NCI-H2227 treated with DMSO at 0.1 percent for 48 hours (cell line): Measurements from ENCODE around the gene BRD9.

Experiments
- DNase-seq: peaks from one replicate; lab custom pipeline; 2025; lab: John Stamatoyannopoulos, UW

Gene BRD9

GRCh38 chr5:878125-878524 is 14.5 kb downstream of the BRD9 start:
- no peak for DNase-seq

DNA sequence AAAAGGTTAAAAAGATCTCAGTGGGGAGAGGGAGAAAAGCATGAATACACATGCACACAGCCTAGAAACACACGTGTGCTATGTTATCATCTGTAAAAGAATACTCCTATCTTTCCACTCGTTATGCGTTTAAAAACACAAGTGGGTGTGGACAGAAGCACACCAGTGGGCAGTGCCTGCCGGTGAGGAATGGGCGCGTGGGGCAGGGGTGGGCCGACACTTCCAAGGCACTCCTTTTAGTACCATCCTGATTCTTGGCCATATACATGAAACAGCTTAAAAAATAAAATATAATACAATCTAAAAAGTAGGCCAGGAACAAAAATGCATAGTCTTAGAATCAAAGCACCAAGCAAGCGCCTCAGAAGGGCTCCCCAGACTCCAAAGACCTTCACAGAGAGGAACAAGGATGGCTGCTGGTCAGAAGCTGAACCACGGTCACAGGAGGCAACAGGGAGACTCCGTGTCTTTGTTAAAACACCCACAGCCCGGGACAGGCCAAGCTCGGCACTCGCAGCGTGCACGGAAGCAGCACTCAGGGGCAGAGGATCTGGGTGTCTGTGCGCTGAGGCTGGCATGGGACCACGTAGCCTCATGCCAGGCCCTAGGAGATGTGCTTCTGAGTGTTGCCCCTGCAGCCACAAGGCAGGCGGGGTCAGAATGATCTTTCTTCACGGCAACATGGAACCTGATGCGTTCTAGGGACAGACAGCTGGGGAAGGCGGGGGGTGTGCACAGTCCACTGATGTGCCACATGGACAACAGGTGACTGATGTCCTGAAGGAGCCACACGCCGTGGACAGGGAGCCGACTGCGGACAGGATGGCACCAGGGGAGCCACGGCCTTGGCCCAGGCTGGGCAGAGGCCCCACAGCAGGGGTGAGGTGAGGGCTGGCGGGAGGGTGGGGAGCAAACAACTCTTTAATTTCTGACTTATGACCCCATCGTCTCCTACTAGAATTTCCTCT is 15.9 kb downstream of the BRD9 start:
- no peak for DNase-seq

DNA sequence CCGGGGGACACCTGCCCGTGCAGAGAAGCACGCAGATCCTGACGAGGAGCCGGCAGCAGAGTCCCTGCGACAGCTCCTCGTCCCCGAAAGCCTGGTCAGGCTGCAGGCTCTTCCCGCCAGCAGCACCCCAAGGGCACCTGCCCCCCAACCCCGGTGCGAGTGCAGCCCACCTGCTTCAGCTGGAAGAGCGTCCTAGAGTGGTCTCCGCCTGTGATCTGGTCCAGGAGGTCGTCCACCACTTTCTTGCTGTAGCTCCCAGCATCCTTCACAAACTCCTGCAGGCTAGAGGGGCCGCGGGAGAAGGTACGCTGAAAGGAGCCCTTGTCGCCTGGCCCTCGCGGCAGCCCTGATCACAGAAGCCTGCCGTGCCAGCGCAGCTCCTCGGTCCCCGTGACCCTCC is 16.7 kb downstream of the BRD9 start:
- no peak for DNase-seq

GRCh38 chr5:873328-873727 is 19.3 kb downstream of the BRD9 start:
- DNase-seq: no peak

DNA sequence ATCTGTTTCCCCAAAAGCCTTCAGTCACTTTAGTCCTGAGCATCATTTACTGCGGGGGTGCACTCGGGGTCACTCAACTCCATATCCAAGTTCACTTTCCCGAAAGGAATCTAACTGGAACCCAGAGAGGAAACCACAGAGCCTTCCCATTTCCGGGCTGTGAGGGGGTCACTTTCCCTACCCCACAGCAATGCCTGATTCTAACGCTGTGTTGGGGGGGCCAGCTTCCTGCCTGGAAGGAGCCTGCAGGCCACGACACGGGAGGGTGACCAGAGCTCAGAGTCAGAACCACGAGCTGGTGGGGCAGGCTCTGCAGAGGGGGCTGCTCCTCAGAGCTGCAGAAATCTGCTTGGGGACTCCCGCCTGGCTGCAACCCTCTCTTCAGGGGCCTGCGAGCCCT is 20.3 kb downstream of the BRD9 start:
- DNase-seq: no peak

DNA sequence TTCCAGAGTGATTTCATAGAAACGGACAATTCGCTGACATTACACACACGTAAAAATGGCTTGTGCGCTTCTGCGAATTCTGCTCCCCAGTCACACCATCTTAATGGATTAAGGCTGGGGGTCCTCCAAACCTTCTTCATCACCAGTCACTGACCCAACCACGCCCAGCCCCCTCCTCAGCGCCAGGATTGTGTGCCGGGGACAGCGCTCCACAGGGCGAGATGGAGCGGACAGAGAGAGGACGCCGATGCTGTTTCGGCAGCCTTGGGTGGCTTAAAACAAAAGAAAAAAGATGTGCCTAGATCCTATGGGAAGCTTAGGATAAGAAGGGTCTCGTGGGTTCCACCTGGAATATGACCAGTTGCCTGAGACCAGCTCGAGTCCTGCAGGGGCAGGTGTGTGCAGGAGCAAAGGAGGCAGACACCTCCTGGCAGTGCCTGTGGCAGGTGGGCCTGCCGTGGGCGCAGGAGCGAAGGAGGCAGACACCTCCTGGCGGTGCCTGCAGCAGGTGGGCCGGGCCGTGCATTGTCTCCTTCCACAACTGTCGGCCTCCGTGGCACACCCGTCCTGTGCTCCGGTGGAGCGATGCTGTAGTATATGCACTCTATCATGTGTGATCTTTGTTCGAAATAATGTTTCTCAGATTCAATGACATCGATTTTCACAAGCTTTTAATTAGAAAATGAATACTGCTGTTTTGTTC is 20.9 kb downstream of the BRD9 start:
- no peak for DNase-seq

DNA sequence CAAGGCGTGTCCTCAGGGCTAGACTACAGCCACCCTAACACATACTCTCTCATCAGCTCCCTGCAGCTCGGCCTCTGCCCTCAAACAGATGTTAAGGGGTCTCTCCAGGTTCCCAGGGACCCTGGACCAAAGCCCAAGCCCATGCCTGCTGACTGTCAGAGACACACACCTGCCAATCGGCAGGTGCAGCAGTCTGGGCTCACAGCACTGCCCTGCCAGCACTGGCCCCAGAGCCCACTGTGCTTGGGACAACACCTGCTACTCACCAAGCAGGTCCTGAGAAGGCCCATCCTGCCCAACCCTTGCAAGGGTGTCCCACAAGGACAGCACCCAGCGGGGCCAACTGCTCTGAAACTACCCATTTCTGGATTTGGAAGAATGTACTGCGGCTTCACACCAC is 21.6 kb downstream of the BRD9 start:
- DNase-seq: no peak

DNA sequence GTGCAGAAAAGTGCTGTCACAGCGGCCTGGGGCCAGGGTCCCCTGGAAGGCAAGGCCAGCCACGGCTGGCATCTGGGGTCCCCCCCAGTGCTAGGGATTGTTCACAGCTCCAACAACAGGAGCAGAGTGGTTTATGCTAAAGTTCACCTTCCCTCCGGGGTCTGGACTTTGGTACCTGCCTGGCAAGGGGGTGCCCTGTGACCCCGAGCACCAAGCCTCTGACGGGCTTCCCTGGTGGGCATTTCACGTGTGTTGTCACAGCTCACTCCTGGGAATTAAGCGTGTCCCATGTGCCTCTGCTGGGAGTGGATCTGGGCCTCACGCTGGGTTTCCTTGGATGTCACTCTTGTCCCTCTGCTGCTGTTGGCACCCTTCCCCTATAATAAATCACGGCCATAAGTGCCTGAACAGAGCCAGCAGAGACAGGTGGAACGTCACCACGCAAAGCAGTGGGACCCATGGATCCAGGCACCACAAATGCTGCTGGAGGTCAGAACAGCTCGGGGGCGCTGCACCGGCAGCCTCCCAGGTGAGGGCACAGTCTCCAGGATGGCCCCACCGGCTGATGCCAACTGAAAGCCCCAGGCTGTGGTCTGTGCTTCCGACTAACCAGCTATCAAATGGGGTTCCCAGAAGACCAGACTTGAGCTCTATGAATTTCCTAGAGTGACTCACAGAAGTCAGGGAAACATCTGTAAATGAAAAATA is 24.0 kb downstream of the BRD9 start:
- DNase-seq: no peak

GRCh38 chr5:867300-867870 is 25.2 kb downstream of the BRD9 start:
- DNase-seq: no peak

- DNase-seq: no peak
Measured at GRCh38 chr5:865771-866170, 26.8 kb downstream of the BRD9 start.

DNA sequence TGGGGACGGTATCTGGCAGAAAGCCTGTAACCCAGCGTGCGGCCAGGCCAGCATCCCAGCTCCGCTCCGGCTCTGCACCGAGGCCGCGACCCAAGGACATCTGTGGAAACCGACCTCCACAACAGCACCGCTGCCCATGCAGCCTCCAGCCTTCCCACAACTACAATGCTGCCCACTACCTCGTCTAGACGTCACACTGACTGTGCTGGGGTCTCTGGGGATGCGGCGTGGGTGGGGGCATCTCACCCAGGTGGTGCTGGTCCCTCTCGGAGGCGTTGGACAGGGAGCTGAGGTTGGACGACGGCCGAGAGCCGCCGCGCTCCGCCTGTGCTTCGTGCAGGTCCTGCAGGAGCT is 27.5 kb downstream of the BRD9 start:
- DNase-seq: no peak

DNA sequence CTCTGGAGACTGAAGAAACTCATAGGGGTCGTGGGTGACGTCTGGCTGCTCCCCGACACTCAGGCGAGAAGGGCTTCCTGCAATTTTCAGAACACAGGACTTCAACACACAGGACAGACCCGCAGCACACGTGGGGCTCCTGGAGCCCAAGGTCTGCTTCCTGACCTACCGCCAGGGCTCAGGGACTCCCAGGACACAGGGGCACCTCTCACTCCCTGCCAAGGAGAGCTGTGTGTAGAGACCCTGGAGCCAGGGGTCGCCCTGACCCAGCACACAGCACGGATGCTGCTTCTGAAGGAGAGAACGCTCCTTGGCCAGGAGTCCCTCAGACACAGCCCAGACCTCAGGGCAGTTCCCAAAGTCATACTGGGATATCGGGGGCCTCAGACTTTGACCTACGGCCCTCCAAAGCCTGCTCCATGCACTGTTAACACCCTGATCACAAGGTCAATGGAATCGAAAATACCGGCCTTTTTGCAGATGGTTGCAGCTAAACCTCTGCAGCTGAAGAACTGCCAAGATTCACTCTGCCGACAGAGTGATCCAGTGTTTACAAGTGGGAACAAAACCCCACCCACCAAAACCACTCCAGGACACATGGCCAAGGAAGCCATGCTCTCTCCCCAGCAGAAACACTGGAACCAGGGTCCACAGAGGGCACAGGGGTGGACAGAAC is 28.0 kb downstream of the BRD9 start:
- no peak for DNase-seq

DNA sequence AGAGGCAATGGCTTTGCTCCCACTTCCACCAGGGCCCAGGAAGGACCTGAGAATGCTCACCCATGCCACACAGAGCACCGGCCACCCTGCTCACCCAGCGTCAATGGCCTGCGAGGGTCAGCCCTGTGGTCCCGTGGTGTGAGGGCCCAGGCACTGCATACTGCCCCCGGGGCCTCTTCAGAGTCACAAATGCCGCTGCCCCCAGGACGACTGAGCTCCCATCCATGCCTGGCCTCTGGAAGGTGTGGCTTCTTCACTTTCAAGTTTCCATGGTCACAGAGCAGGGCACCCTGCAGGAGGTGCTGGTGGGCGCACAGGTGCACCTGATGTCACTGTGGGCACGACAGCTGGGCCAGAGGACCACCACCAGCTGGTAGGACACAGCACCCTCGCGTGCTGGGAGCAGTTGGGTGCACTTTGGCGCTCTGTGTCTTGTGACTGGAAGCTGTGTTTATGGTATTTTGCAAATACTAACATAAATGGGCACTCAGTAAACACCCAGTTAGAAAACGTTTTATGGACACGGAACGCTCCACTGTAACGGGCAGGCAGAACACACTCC is 29.3 kb downstream of the BRD9 start:
- DNase-seq: no peak

DNA sequence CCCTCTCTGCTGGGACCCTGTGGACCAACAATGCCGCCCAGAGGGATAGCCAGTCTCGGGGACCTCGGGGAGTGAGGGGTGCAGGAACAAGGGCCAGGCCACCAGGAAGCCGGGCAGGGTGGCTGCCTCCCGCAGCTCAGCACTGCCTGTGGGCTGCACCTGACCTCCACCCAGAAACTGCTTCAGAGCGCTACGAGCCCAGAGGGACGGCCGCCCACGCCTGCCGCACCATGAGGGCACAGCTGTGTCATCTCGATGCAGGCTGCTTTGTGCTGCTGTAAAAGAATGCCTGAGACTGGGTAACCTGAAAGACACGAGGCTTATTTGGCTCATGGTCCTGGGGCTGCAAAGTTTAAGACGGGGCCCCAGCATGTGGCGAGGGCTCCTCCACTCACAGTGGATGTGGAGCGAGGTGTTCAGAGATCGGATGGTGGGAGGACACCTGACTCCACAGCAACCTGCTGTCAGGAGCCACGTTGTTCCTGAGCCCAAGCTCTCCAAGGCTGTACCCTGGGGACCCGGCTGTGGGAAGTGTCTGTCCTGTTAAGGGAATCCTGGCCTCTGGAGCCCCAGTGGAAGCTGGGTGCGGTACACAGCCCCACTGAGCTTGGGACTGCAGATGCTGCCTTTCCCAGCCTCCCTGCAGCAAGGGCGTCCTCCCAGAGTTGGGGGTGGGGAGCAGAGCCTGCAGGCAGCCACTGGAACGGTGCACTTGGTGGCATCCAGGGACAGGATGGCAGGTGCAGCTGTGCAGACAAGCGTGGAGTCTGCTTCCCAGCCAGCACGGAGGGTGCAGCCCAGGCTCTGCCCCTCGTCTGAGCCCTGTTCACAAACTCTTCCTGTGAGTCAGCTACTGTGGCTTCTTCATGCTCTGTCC is 30.0 kb downstream of the BRD9 start:
- no peak for DNase-seq

- DNase-seq: no peak
Measured at GRCh38 chr5:861442-862366, 30.9 kb downstream of the BRD9 start.

GRCh38 chr5:860506-861150 is 32.0 kb downstream of the BRD9 start:
- no peak for DNase-seq

DNA sequence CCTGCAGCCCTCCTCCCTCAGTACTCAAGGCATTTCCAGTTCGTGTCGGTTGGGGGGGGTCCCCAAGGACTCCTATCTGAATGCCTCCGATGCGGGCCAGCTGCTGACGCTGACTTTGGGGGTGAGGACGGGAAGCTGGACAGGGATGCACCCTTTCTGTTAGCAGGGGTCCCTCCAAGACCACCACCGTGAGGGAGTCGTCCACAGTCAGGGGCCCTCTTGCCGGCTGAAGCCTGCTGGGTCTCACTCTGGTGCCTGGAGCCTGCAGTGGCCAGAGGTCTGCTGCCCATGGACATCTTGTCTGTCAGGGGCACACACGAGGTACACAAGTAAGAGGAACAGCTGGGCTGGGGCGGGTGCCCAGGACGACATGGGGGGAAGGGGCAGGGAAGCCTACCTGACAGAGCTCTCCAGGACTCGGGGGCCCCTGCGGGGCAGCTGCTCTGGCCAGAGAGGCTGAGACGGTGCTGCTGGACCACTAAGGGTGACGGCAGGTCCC is 32.8 kb downstream of the BRD9 start:
- DNase-seq: no peak

DNA sequence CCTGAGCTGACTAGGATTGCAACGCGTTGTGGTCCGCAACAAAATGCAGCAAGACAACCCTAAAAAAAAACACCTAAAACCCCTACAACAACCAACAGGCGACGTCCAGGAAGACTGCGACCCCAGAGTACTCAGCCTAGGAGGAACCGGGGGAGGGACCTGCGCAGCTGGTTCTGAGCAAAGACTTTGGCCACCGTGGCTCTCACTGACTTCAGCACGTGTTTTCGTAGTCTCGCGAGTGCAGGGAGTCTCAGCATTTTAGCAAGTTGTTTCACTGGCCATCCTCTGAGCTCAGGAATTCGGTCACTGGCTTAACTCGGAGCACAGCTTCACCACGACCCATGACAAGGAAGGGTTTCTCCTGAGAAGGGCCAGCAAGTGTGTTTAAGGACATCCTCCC is 33.2 kb downstream of the BRD9 start:
- DNase-seq: no peak

DNA sequence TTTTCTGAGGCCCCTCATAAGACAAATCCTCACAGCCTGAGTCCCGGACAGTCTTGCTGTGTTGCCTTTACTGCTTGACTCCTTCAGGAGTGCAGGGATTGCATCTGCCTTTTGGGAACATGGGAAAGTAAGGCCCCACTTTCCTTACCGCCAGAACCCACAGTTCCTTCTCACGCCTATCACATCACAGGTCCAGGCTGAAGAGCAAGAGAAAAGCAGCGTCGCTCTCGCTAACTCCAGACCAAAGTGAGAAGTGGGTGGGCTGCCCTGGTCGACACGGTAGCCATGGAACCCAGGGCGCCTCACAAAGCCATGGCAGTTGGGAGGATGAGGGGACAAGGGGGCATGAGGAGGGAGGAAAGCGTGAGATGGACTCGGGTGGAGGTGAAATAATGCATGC is 33.9 kb downstream of the BRD9 start:
- no peak for DNase-seq
